ENCODE results near the gene KIF26A. TPM values are rescaled to one million over a fixed set of nuclear protein-coding genes. Genes with fewer than 3 reads are reported as not detected.

Gene KIF26A
- total RNA-seq (2022; extraction: Qiagen RNA extraction; ENCODE audit: low read depth), result 1.7 to 4.1 TPM (median 2.8 TPM) in 5 replicates

DNA sequence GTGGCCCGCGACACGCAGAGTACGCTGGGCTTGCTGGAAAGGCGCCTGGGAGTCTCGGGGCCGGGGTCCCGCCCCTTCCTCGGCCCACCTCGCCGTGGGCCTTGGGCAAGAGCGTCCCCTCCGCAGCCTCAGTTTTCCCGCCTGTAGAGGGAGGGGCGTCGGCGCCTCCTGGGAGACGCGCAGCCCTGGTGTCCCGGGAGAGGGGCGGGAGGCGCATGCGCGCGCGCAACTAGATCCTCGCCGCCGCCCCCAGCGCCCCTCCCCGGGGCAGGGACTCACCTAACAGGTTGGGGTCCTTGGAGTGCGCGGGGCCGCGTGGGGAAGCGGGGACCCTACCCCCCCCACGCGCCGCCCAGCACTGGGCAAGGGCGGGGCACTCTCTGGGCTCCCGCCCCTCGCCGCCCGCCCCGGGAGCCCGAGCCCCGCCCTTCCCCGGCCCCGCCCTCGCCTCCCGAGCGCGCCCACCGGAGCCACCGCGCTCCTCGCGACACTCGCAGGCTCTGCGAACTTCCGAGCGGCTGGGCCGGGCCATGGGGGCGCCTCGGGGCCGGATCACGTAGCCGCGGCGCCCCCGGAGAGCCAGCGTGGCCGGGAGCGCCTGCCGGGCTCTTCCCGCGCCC lies at the start of gene KIF26A:
KIF26A (plus strand) TSS at position 490 of the 620 bp plus-strand sequence. CDS start 136 bp downstream, outside the sequence.

Other genes with a start within 250 kb of the KIF26A start
- gene TDRD9, start 210.1 kb upstream of the KIF26A start, total RNA-seq (2022; extraction: Qiagen RNA extraction; ENCODE audit: low read depth), result not detected in 5 replicates
- not detected in 5 replicates for gene RD3L, start 196.1 kb upstream of the KIF26A start, total RNA-seq (2022; extraction: Qiagen RNA extraction; ENCODE audit: low read depth)
- 0.13 TPM in 1 of 5 replicates, not detected in the others for gene ASPG, start 52.9 kb upstream of the KIF26A start, total RNA-seq (2022; extraction: Qiagen RNA extraction; ENCODE audit: low read depth)

Data from A549 treated with RU486 at 1 μM for 4 hours (cell line).